AG09319 (cell line): ENCODE results near the gene SH3D19.

Source experiments
- DNase-seq: peaks from one replicate; pipeline ENCODE4 v3.0.0-alpha.2; 2010; ENCODE audit warnings: low read depth; ENCODE audit errors: extremely low read depth
- CTCF ChIP-seq: IDR thresholded peaks from 2 replicates; pipeline ENCODE4 v1.5.1; 2011; ENCODE audit warnings: low read depth, mild to moderate bottlenecking, inconsistent platforms, low read length, moderate library complexity

SH3D19 gene

GRCh38 chr4:151100531-151100930, 224.9 kb downstream of the SH3D19 start:
- no peak for DNase-seq
- TF ChIP-seq CTCF: no peak

GRCh38 chr4:151099976-151100417, 225.4 kb downstream of the SH3D19 start:
- no peak for DNase-seq
- no peak for TF ChIP-seq CTCF

GRCh38 chr4:151099229-151099975, 226.0 kb downstream of the SH3D19 start, which contains the start of gene RPS3A:
Gene RPS3A (plus strand): TSS chr4:151099628. CDS start chr4:151099653, 25 bp downstream.
- DNase-seq: peak; percentile 96
- peak; percentile 89 for TF ChIP-seq CTCF

GRCh38 chr4:151098979-151099228, 226.5 kb downstream of the SH3D19 start:
- no peak for DNase-seq
- TF ChIP-seq CTCF: no peak

- no peak for TF ChIP-seq CTCF
- no peak for DNase-seq
These were observed 227.6 kb downstream of the SH3D19 start for GRCh38 chr4:151097759-151098158.

GRCh38 chr4:151095142-151095541, 230.3 kb downstream of the SH3D19 start:
- no peak for TF ChIP-seq CTCF
- DNase-seq: no peak

- TF ChIP-seq CTCF: no peak
- no peak for DNase-seq
These were observed 231.1 kb downstream of the SH3D19 start for GRCh38 chr4:151094290-151094751.
